WTC11 (cell line): ENCODE measurements around the gene B3GNT9. TPM values are rescaled to one million over a fixed set of nuclear protein-coding genes. Genes with fewer than 3 reads are reported as not detected.

Experiments used
- ATAC-seq: fragments of 200-7000 bp; cut with Tn5 transposase; 2 replicates; pipeline ENCODE4 v1.10.0; 2021; ENCODE audit warnings: mild to moderate bottlenecking, moderate library complexity
- CTCF ChIA-PET: fragments of 300-600 bp; sonication (Branson Sonifier 250); formaldehyde crosslinking; loops from one replicate; lab custom pipeline; 2021; ENCODE audit warnings: antibody characterized with exemption; lab: Charles Lee
- POLR2A ChIA-PET: fragments of 350-600 bp; sonication (Branson Sonifier 250); formaldehyde crosslinking; loops from one replicate; lab custom pipeline; 2021; ENCODE audit warnings: antibody characterized with exemption; lab: Charles Lee
- DNase-seq: peaks from one replicate; pipeline ENCODE4 v3.0.0; 2021; ENCODE audit warnings: low spot score
- H3K27ac Mint-ChIP-seq: 2 replicates; pipeline ENCODE4 v1.8.0; 2021; ENCODE audit warnings: mixed read lengths
- H3K27me3 Mint-ChIP-seq: 2 replicates; pipeline ENCODE4 v1.8.0; 2021; ENCODE audit warnings: low read depth, mild to moderate bottlenecking, moderate library complexity, mixed read lengths
- H3K36me3 Mint-ChIP-seq: 2 replicates; pipeline ENCODE4 v1.8.0; 2021; ENCODE audit warnings: mixed read lengths
- H3K4me1 Mint-ChIP-seq: 2 replicates; pipeline ENCODE4 v1.8.0; 2022; ENCODE audit warnings: mixed read lengths
- H3K4me3 Mint-ChIP-seq: 2 replicates; pipeline ENCODE4 v1.8.0; 2021; ENCODE audit warnings: mild to moderate bottlenecking, moderate library complexity, mixed read lengths
- H3K9me3 Mint-ChIP-seq: 2 replicates; pipeline ENCODE4 v1.8.0; 2021; ENCODE audit warnings: mixed read lengths
- ARID4B ChIP-seq: sonication (generic); formaldehyde crosslinking; IDR thresholded peaks from 2 replicates; pipeline ENCODE4 v1.8.0; 2023; ENCODE audit warnings: missing genetic modification reagents, mild to moderate bottlenecking, borderline replicate concordance
- EMX1 ChIP-seq: fragments of 250-450 bp; sonication (Bioruptor Pico); IDR thresholded peaks from 2 replicates; pipeline ENCODE4 v1.8.0; 2021; ENCODE audit warnings: mild to moderate bottlenecking
- GTF2I ChIP-seq: fragments of 250-450 bp; sonication (Bioruptor Pico); conservative IDR thresholded peaks from 2 replicates; pipeline ENCODE4 v1.4.0; 2021; ENCODE audit warnings: mild to moderate bottlenecking
- NFATC4 ChIP-seq: fragments of 250-450 bp; sonication (Bioruptor Pico); IDR thresholded peaks from 2 replicates; pipeline ENCODE4 v1.9.0; 2021; ENCODE audit warnings: mild to moderate bottlenecking
- NR3C1 ChIP-seq: sonication (generic); formaldehyde crosslinking; conservative IDR thresholded peaks from 2 replicates; pipeline ENCODE4 v1.8.1; 2023; ENCODE audit warnings: low read depth, mild to moderate bottlenecking, missing genetic modification reagents
- SMAD3 ChIP-seq: sonication (generic); formaldehyde crosslinking; IDR thresholded peaks from 2 replicates; pipeline ENCODE4 v1.8.0; 2022; ENCODE audit warnings: missing genetic modification reagents, mild to moderate bottlenecking, borderline replicate concordance
- SP1 ChIP-seq: sonication (generic); formaldehyde crosslinking; conservative IDR thresholded peaks from 2 replicates; pipeline ENCODE4 v1.8.1; 2022; ENCODE audit warnings: missing genetic modification reagents
- STAT6 ChIP-seq: sonication (generic); formaldehyde crosslinking; conservative IDR thresholded peaks from 2 replicates; pipeline ENCODE4 v1.8.1; 2023; ENCODE audit warnings: mild to moderate bottlenecking, low read depth, missing genetic modification reagents, moderate library complexity
- TP53 ChIP-seq: sonication (generic); formaldehyde crosslinking; IDR thresholded peaks from 2 replicates; pipeline ENCODE4 v1.8.1; 2023; ENCODE audit warnings: mild to moderate bottlenecking, missing genetic modification reagents
- ZNF138 ChIP-seq: sonication (generic); formaldehyde crosslinking; conservative IDR thresholded peaks from 2 replicates; pipeline ENCODE4 v1.8.1; 2022; ENCODE audit warnings: mild to moderate bottlenecking, moderate library complexity, missing genetic modification reagents
- ZNF219 ChIP-seq: sonication (generic); formaldehyde crosslinking; IDR thresholded peaks from 2 replicates; pipeline ENCODE4 v1.8.0; 2023; ENCODE audit warnings: missing genetic modification reagents, mild to moderate bottlenecking, borderline replicate concordance
- ZNF263 ChIP-seq: sonication (generic); formaldehyde crosslinking; IDR thresholded peaks from 2 replicates; pipeline ENCODE4 v1.8.1; 2022; ENCODE audit warnings: low read depth, mild to moderate bottlenecking, moderate library complexity, missing genetic modification reagents
- ZNF317 ChIP-seq: sonication (generic); formaldehyde crosslinking; IDR thresholded peaks from 2 replicates; pipeline ENCODE4 v1.8.1; 2023; ENCODE audit warnings: low read depth, mild to moderate bottlenecking, moderate library complexity, missing genetic modification reagents, borderline replicate concordance
- ZNF671 ChIP-seq: fragments of 250-450 bp; sonication (Bioruptor Pico); IDR thresholded peaks from 2 replicates; pipeline ENCODE4 v1.8.0; 2021; ENCODE audit warnings: mild to moderate bottlenecking
- total RNA-seq: library from RNA; stranded (reverse); gene quantifications from 3 replicates; pipeline ENCODE4 v1.2.3, GENCODE V29; 2021
- TF ChIP-seq, protein P1 (sequence below): sonication (generic); formaldehyde crosslinking; IDR thresholded peaks from 2 replicates; pipeline ENCODE4 v1.8.1; 2022; ENCODE audit warnings: mild to moderate bottlenecking, moderate library complexity, missing genetic modification reagents
- TF ChIP-seq, protein P2 (sequence below): sonication (generic); formaldehyde crosslinking; IDR thresholded peaks from 2 replicates; pipeline ENCODE4 v1.8.1; 2022; ENCODE audit warnings: low read depth, mild to moderate bottlenecking, moderate library complexity, missing genetic modification reagents, borderline replicate concordance
- TF ChIP-seq, protein P3 (sequence below): sonication (generic); formaldehyde crosslinking; IDR thresholded peaks from 2 replicates; pipeline ENCODE4 v1.8.0; 2022; ENCODE audit warnings: mild to moderate bottlenecking, missing genetic modification reagents
- TF ChIP-seq, protein P4 (sequence below): sonication (generic); formaldehyde crosslinking; IDR thresholded peaks from 2 replicates; pipeline ENCODE4 v1.8.1; 2022; ENCODE audit warnings: mild to moderate bottlenecking, missing genetic modification reagents, moderate library complexity, borderline replicate concordance

The B3GNT9 gene
- total RNA-seq, 1 experiment from 2014 or later, result 6.4 TPM

DNA sequence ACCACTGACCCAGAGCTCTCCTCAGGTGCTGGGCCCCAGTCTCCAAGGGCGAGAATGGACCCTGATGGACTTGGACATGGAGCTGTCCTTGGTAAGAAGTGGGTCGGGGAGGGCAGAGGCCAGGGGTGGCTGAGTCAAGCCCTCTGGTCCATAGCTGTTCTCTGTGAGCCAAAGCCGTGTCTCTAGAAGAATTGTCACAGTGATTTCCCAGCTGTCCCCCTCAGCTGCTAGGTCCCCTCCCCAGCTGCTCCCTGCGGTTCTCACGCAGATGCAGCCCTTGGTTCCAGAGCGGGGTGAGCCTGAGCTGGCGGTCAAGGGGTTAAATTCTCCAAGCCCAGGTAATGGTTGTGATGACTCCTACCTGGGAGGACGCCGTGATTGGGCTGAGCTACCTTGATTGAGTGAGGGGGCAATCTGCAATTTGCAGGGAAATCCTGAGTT, 18.2 kb upstream of the B3GNT9 start:
- DNase-seq (peak; percentile 51), ATAC-seq (peak; percentile 2; the same call in 1 of the 2 replicates)
- Mint-ChIP-seq H3K27me3 (peaks cover 94% of the 10 kb centered on the region), H3K9me3 (no peaks in the 10 kb centered on the region), H3K27ac (no peak overlapping the region), H3K4me1 (peaks cover 48% of the 10 kb centered on the region), H3K36me3 (no peaks in the 10 kb centered on the region), H3K4me3 (peak overlapping the region; percentile 85)
- ChIA-PET CTCF (interaction anchor here (0.6 to 15.6 kb wide), 31 partner anchors 9 to 505 kb away, joined by 3 to 386 read pairs (median 3); partner anchors contain the start of genes B3GNT9, CES3, ELMO3 and EXOC3L1), POLR2A (interaction anchor here (0.9 to 2.5 kb wide), 5 partner anchors 9 to 29 kb away, joined by 3 to 9 read pairs (median 5); partner anchors contain the start of genes FBXL8 and TRADD)
- 0 out of 2 replicates have a peak, but pooled peaks have one; percentile 35 for TF ChIP-seq ARID4B (CRISPR knock-in tag)
- no peak for TF ChIP-seq SMAD3 (CRISPR knock-in tag)
- TF ChIP-seq NR3C1 (CRISPR knock-in tag), result no peak

DNA sequence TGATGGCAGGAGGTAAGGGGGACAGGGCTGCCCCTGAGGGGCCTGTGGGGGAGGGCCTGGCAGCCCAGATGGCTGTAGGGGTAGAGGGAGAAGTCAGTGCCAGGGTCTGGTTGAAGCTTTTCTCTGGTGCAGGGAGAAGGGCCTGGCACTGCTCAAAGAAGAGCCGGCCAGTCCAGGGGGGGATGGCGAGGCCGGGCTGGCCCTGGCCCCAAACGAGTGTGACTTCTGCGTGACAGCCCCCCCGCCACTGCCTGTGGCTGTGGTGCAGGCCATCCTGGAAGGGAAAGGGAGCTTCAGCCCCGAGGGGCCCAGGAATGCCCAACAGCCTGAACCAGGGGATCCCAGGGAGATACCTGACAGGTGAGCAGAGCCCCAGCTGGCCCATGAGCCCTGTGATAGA, 16.8 kb upstream of the B3GNT9 start:
- H3K27ac Mint-ChIP-seq, result no peak overlapping the region
- peaks cover 37% of the 10 kb centered on the region for H3K4me1 Mint-ChIP-seq
- no peak overlapping the region for H3K4me3 Mint-ChIP-seq
- ChIA-PET CTCF (interaction anchor here (1.4 to 15.6 kb wide), 4 partner anchors 11 to 207 kb away, joined by 3 to 386 read pairs (median 68); partner anchors contain the start of genes B3GNT9, CES3, ELMO3 and FBXL8), POLR2A (no interaction called here)
- no peak for TF ChIP-seq TP53 (CRISPR knock-in tag)
- TF ChIP-seq, protein P1, sequence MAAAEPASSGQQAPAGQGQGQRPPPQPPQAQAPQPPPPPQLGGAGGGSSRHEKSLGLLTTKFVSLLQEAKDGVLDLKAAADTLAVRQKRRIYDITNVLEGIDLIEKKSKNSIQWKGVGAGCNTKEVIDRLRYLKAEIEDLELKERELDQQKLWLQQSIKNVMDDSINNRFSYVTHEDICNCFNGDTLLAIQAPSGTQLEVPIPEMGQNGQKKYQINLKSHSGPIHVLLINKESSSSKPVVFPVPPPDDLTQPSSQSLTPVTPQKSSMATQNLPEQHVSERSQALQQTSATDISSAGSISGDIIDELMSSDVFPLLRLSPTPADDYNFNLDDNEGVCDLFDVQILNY, result no peak
- H3K9me3 Mint-ChIP-seq, result no peaks in the 10 kb centered on the region
- ATAC-seq (no peak), DNase-seq (no peak)
- H3K27me3 Mint-ChIP-seq, result peaks cover 94% of the 10 kb centered on the region
- no peaks in the 10 kb centered on the region for H3K36me3 Mint-ChIP-seq

DNA sequence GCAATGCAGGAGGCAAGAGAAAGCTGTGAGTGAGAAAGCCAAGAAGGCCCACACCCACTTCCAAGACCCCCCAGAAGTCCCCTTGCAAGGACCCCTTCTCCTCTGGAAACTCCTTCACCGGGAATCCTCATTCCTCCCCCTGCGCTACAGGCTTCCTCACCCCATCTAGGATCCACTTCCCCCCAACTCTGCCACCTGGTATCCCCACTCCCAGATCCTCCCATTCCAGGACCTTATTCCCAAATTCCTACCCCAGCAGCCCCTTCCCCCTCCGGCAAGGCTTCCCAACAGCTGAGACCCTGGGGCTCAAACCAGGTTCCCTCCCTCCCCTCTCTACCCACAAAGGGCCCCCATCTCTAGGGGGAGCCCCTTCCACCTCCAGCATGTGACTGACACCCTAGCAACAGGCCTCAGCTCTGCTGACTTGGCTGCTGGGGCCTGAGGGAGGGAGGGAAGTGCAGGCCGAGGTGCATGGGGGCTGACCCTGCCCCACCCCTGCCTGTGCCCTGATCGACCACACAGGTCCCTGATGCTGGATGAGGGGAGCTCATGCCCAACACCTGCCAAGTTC, 15.9 kb upstream of the B3GNT9 start:
- no peak overlapping the region for H3K27ac Mint-ChIP-seq
- POLR2A ChIA-PET, result no interaction called here
- peaks cover 94% of the 10 kb centered on the region for H3K27me3 Mint-ChIP-seq
- no peaks in the 10 kb centered on the region for H3K36me3 Mint-ChIP-seq
- no peaks in the 10 kb centered on the region for H3K9me3 Mint-ChIP-seq
- CTCF ChIA-PET, result interaction anchor here (1.0 to 15.6 kb wide), 5 partner anchors 10 to 213 kb away, joined by 3 to 386 read pairs (median 4); partner anchors contain the start of genes B3GNT9, CES3, FBXL8 and TRADD
- H3K4me3 Mint-ChIP-seq, result peak overlapping the region; percentile 56
- no peak for TF ChIP-seq ZNF671
- TF ChIP-seq SP1, result no peak
- TF ChIP-seq ZNF219 (CRISPR knock-in tag), result no peak
- TF ChIP-seq, protein P2, sequence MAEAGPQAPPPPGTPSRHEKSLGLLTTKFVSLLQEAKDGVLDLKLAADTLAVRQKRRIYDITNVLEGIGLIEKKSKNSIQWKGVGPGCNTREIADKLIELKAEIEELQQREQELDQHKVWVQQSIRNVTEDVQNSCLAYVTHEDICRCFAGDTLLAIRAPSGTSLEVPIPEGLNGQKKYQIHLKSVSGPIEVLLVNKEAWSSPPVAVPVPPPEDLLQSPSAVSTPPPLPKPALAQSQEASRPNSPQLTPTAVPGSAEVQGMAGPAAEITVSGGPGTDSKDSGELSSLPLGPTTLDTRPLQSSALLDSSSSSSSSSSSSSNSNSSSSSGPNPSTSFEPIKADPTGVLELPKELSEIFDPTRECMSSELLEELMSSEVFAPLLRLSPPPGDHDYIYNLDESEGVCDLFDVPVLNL (CRISPR knock-in tag), result no peak
- TF ChIP-seq EMX1 (CRISPR knock-in tag), result no peak
- TF ChIP-seq, protein P3, sequence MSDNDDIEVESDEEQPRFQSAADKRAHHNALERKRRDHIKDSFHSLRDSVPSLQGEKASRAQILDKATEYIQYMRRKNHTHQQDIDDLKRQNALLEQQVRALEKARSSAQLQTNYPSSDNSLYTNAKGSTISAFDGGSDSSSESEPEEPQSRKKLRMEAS (CRISPR knock-in tag), result no peak
- TF ChIP-seq GTF2I (CRISPR knock-in tag), result no peak
- no peak for TF ChIP-seq ZNF138 (CRISPR knock-in tag)
- TF ChIP-seq ZNF263 (CRISPR knock-in tag), result no peak
- TF ChIP-seq TP53 (CRISPR knock-in tag), result no peak
- TF ChIP-seq, protein P4, sequence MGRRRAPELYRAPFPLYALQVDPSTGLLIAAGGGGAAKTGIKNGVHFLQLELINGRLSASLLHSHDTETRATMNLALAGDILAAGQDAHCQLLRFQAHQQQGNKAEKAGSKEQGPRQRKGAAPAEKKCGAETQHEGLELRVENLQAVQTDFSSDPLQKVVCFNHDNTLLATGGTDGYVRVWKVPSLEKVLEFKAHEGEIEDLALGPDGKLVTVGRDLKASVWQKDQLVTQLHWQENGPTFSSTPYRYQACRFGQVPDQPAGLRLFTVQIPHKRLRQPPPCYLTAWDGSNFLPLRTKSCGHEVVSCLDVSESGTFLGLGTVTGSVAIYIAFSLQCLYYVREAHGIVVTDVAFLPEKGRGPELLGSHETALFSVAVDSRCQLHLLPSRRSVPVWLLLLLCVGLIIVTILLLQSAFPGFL (CRISPR knock-in tag), result no peak
- TF ChIP-seq ZNF317 (CRISPR knock-in tag), result no peak
- no peak for TF ChIP-seq STAT6
- no peak for TF ChIP-seq NFATC4
- peaks cover 44% of the 10 kb centered on the region for H3K4me1 Mint-ChIP-seq
- no peak for ATAC-seq
- no peak for DNase-seq
